ENCODE results near the gene ZNHIT6. TPM values are rescaled to one million over a fixed set of nuclear protein-coding genes. Genes with fewer than 3 reads are reported as not detected.

Gene ZNHIT6
- total RNA-seq, 2 experiments from 2014 or later, result 22.4 to 23.9 TPM

GRCh38 chr1:85604298-85604997 lies 103.8 kb downstream of the ZNHIT6 start:
- ATAC-seq (no peak), DNase-seq (no peak)
- Mint-ChIP-seq H3K27me3 (no peaks in the 10 kb centered on the region), H3K4me1 (ENCODE audit: low read depth) (no peaks in the 10 kb centered on the region), H3K36me3 (ENCODE audit: low read depth) (no peaks in the 10 kb centered on the region), H3K4me3 (no peak overlapping the region), H3K9me3 (peaks cover 2% of the 10 kb centered on the region), H3K27ac (no peak overlapping the region)
- ChIA-PET POLR2A (no interaction called here), CTCF (no interaction called here)
- TF ChIP-seq CTCF (IDR thresholded peaks at IDR 0.05), result no peak
- intact Hi-C loops (cut with micrococcal nuclease), result no loop called here

- TF ChIP-seq CTCF (IDR thresholded peaks at IDR 0.05), result no peak
- H3K27ac Mint-ChIP-seq, result no peak overlapping the region
Measured at GRCh38 chr1:85603086-85603880, 105.0 kb downstream of the ZNHIT6 start.

GRCh38 chr1:85602571-85602970 lies 105.7 kb downstream of the ZNHIT6 start:
- H3K27me3 Mint-ChIP-seq, result no peaks in the 10 kb centered on the region
- H3K9me3 Mint-ChIP-seq, result peaks cover 2% of the 10 kb centered on the region
- H3K4me1 Mint-ChIP-seq (ENCODE audit: low read depth), result no peaks in the 10 kb centered on the region
- DNase-seq, result no peak
- no peak for ATAC-seq
- ChIA-PET CTCF (no interaction called here), POLR2A (no interaction called here)
- no peak overlapping the region for H3K4me3 Mint-ChIP-seq
- H3K27ac Mint-ChIP-seq, result no peak overlapping the region
- no peak for TF ChIP-seq CTCF (IDR thresholded peaks at IDR 0.05)
- intact Hi-C loops (cut with micrococcal nuclease), result no loop called here
- no peaks in the 10 kb centered on the region for H3K36me3 Mint-ChIP-seq (ENCODE audit: low read depth)

More at GRCh38 chr1:85603086-85603880, 105.0 kb downstream of the ZNHIT6 start:
- Mint-ChIP-seq H3K4me1 (ENCODE audit: low read depth) (no peaks in the 10 kb centered on the region), H3K9me3 (peaks cover 2% of the 10 kb centered on the region), H3K36me3 (ENCODE audit: low read depth) (no peaks in the 10 kb centered on the region), H3K27me3 (no peaks in the 10 kb centered on the region), H3K4me3 (no peak overlapping the region)
- ChIA-PET CTCF (no interaction called here), POLR2A (no interaction called here)
- ATAC-seq (no peak), DNase-seq (no peak)
- intact Hi-C loops (cut with micrococcal nuclease), result no loop called here

GRCh38 chr1:85601901-85602300 lies 106.3 kb downstream of the ZNHIT6 start:
- ChIA-PET CTCF (no interaction called here), POLR2A (no interaction called here)
- no peak for TF ChIP-seq CTCF (IDR thresholded peaks at IDR 0.05)
- intact Hi-C loops (cut with micrococcal nuclease), result no loop called here
- Mint-ChIP-seq H3K4me1 (ENCODE audit: low read depth) (no peaks in the 10 kb centered on the region), H3K4me3 (no peak overlapping the region), H3K36me3 (ENCODE audit: low read depth) (no peaks in the 10 kb centered on the region), H3K27me3 (no peaks in the 10 kb centered on the region), H3K27ac (no peak overlapping the region), H3K9me3 (peaks cover 2% of the 10 kb centered on the region)
- DNase-seq (no peak), ATAC-seq (no peak)

- Mint-ChIP-seq H3K9me3 (peaks cover 2% of the 10 kb centered on the region), H3K27me3 (no peaks in the 10 kb centered on the region), H3K36me3 (ENCODE audit: low read depth) (no peaks in the 10 kb centered on the region), H3K4me1 (ENCODE audit: low read depth) (no peaks in the 10 kb centered on the region), H3K27ac (no peak overlapping the region), H3K4me3 (no peak overlapping the region)
- no peak for TF ChIP-seq CTCF (IDR thresholded peaks at IDR 0.05)
- intact Hi-C loops (cut with micrococcal nuclease), result no loop called here
- DNase-seq (no peak), ATAC-seq (no peak)
- POLR2A ChIA-PET, result no interaction called here
- CTCF ChIA-PET, result interaction anchor here (1.4 kb wide), 1 partner anchor 18 kb away, joined by 3 read pairs; no protein-coding TSS in a partner anchor
Measured at GRCh38 chr1:85599681-85600080, 108.6 kb downstream of the ZNHIT6 start.
